Heart left ventricle (tissue), 16 donors: ENCODE results near the gene HDGFL3. TPM values are rescaled to one million over a fixed set of nuclear protein-coding genes. Genes with fewer than 3 reads are reported as not detected.

Experiments used
- ATAC-seq, 4 donors: fragments of 200-7000 bp; cut with Tn5 transposase; one replicate each; pipeline ENCODE4 v1.9.1; 2020 to 2022; ENCODE audit warnings: moderate library complexity in 4 of 4, mild to moderate bottlenecking in 3 of 4, moderate number of reproducible peaks in 1 of 4
- DNase-seq, 5 donors: peaks; one replicate each; pipeline ENCODE4 v3.0.0-alpha.2; 2020
- H3K27ac ChIP-seq, 12 donors: fragments of 200-600 bp; sonication (generic) in 4 of 12; one replicate each; pipeline versions ENCODE4 v1.5.0 to v1.8.0; 2016 to 2022; ENCODE audit warnings: mild to moderate bottlenecking in 2 of 12
- H3K27me3 ChIP-seq, 9 donors: fragments of 200-600 bp; sonication (generic) in 2 of 9; one replicate each; pipeline versions ENCODE4 v1.5.1 to v1.8.0; 2016 to 2022; ENCODE audit warnings: mild to moderate bottlenecking in 3 of 9
- H3K36me3 ChIP-seq, 9 donors: fragments of 200-600 bp; sonication (generic) in 2 of 9; one replicate each; pipeline versions ENCODE4 v1.5.0 to v1.8.0; 2018 to 2022; ENCODE audit warnings: mild to moderate bottlenecking in 2 of 9
- H3K4me1 ChIP-seq, 12 donors: fragments of 200-600 bp; sonication (generic) in 4 of 12; one replicate each; pipeline versions ENCODE4 v1.5.0 to v1.8.0; 2016 to 2022; ENCODE audit warnings: mild to moderate bottlenecking in 3 of 12
- H3K4me3 ChIP-seq, 12 donors: fragments of 200-600 bp; sonication (generic) in 4 of 12; one replicate each; pipeline versions ENCODE4 v1.5.0 to v1.8.0; 2017 to 2022; ENCODE audit warnings: mild to moderate bottlenecking in 9 of 12, moderate library complexity in 4 of 12
- H3K9me3 ChIP-seq, 12 donors: fragments of 200-600 bp; sonication (generic) in 4 of 12; one replicate each; pipeline versions ENCODE4 v1.5.0 to v1.8.0; 2016 to 2022; ENCODE audit warnings: mild to moderate bottlenecking in 1 of 12
- CTCF ChIP-seq, 12 donors: fragments of 200-600 bp; sonication (generic) in 4 of 12; IDR thresholded peaks; one replicate each; pipeline versions ENCODE4 v1.5.0 to v1.8.0; 2018 to 2022; ENCODE audit warnings: antibody characterized with exemption in 12 of 12, mild to moderate bottlenecking in 5 of 12
- POLR2A ChIP-seq, 2 donors: fragments of 450-650 bp; IDR thresholded peaks; one replicate each; pipeline ENCODE4 v1.6.1; 2017; ENCODE audit warnings: antibody characterized with exemption in 2 of 2, mild to moderate bottlenecking in 2 of 2, moderate library complexity in 2 of 2
- WGBS, 4 donors: extraction: QIAGEN DNeasy Blood & Tissue Kit in 2 of 4; methylation state at CpG; one replicate each; pipeline versions ENCODE4 v1.1.5 to v1.1.7; 2013 to 2018; 5-methylcytosine and 5-hydroxymethylcytosine counted together
- intact Hi-C, 10 donors: fragments of 100-400 bp; cut with DNase I; formaldehyde crosslinking; loops; one replicate each; pipeline versions ENCODE4 v1.11.1 to v1.14.2; 2022
- polyA plus RNA-seq, 2 donors: library from polyadenylated mRNA; stranded (reverse); fragments of 200-250 nt; gene quantifications; one replicate each; pipeline ENCODE4 v1.2.3, GENCODE V29; 2013
- total RNA-seq, 9 donors: library from RNA; depleted of rRNA in 2 of 9; stranded (reverse); fragments of >200 nt in 2 of 9; fragmentation: NEBNext Ultra II Directional in 3 of 9; extraction: Animal tissue kit (Norgen Biotek cat#: 25700) in 3 of 9; gene quantifications; one replicate each; pipeline versions ENCODE4 v1.1.0 to v1.2.4, GENCODE V29; 2016 to 2023
- donor health status: ischemic (EF 13 %, LVEDD 7.1; RV severe dilation, severe dysfunction).
- donor health status: healthy with polysubstance abuse.
- donor health status: DM: no; HTN: yes; CAD: no.
- donor health status: DM: no; HTN: no; CAD: no.
- donor health status: ischemic (EF 25% LVEDD 6.9; RV normal size, moderate dysfunction).
- donor health status: ischemic (EF 25% LVEDD 5.7; RV mildly dilated, moderate dysfunction).
- donor health status: healthy.
- donor health status: DM: yes; HTN: yes; CAD: no.
- donor health status: ischemic (EF 35%, LVEDD 5.7; RV mildly dilated, moderate dysfunction).
- donor health status: nonischemic (EF 11% LVEDD 7.7; RV severe dilation, severe dysfunction).
- donor health status: DM: yes; HTN: yes; CAD: no.
- donor health status: PGD.
- donor health status: ischemic (EF 29% LVEDD 5.4; RV normal size, mild dysfunction).
- donor health status: nonischemic (EF 23%, LVEDD 6.1; RV moderate dilation, normal function).

Gene HDGFL3
- total and polyA plus RNA-seq, 11 donors = 9.6 to 50.7 (median 33.9) TPM

- intact Hi-C loops = no loop called here
- WGBS, 4 donors = 86 to 93% (median 88%) methylated on average over 3 of the region's 3 CpGs
- DNase-seq (no peak), ATAC-seq (no peak)
- Histone ChIP-seq H3K36me3 (peaks cover 0 to 17% (median 0%) of the 10 kb centered on the region in 9 donors), H3K27me3 (no peaks in the 10 kb centered on the region), H3K4me3 (no peak overlapping the region), H3K9me3 (peaks cover 0 to 55% (median 11%) of the 10 kb centered on the region in 12 donors), H3K27ac (no peak overlapping the region), H3K4me1 (peaks cover 0 to 3% (median 0%) of the 10 kb centered on the region in 12 donors)
- no peak for TF ChIP-seq CTCF (IDR thresholded peaks at IDR 0.05)
- no peak for TF ChIP-seq POLR2A (IDR thresholded peaks at IDR 0.05)
Observed at GRCh38 chr15:83166218-83166617, 41.4 kb downstream of the HDGFL3 start.

GRCh38 chr15:83164771-83165404 is 42.7 kb downstream of the HDGFL3 start:
- Histone ChIP-seq H3K36me3 (peaks cover 0 to 20% (median under 1%) of the 10 kb centered on the region in 9 donors), H3K27me3 (no peaks in the 10 kb centered on the region), H3K27ac (no peak overlapping the region), H3K4me1 (peaks cover 0 to 3% (median 0%) of the 10 kb centered on the region in 12 donors), H3K9me3 (peaks cover 0 to 49% (median 11%) of the 10 kb centered on the region in 12 donors), H3K4me3 (no peak overlapping the region)
- DNase-seq (no peak), ATAC-seq (no peak)
- 87 to 99% (median 97%) methylated on average over 4 of the region's 4 CpGs for WGBS, 4 donors
- TF ChIP-seq CTCF (IDR thresholded peaks at IDR 0.05) = no peak
- no peak for TF ChIP-seq POLR2A (IDR thresholded peaks at IDR 0.05)
- intact Hi-C loops = no loop called here

GRCh38 chr15:83164111-83164770 is 43.4 kb downstream of the HDGFL3 start:
- no peaks in the 10 kb centered on the region for H3K27me3 ChIP-seq
- peaks cover 0 to 45% (median 11%) of the 10 kb centered on the region in 12 donors for H3K9me3 ChIP-seq
- H3K36me3 ChIP-seq = peaks cover 0 to 25% (median 3%) of the 10 kb centered on the region in 9 donors
- WGBS, 4 donors = 70 to 87% (median 77%) methylated on average over 1 of the region's 1 CpG
- intact Hi-C loops = no loop called here
- no peak overlapping the region for H3K27ac ChIP-seq
- no peak for ATAC-seq
- peaks cover 0 to 3% (median 0%) of the 10 kb centered on the region in 12 donors for H3K4me1 ChIP-seq
- no peak for DNase-seq
- no peak overlapping the region for H3K4me3 ChIP-seq
- TF ChIP-seq POLR2A (IDR thresholded peaks at IDR 0.05) (no peak), CTCF (IDR thresholded peaks at IDR 0.05) (no peak)

GRCh38 chr15:83163032-83163431 is 44.6 kb downstream of the HDGFL3 start:
- DNase-seq = no peak
- ATAC-seq = no peak
- TF ChIP-seq CTCF (IDR thresholded peaks at IDR 0.05) = no peak
- TF ChIP-seq POLR2A (IDR thresholded peaks at IDR 0.05) = no peak
- Histone ChIP-seq H3K4me1 (peaks cover 0 to 3% (median 0%) of the 10 kb centered on the region in 12 donors), H3K27ac (no peak overlapping the region), H3K4me3 (no peak overlapping the region), H3K27me3 (no peaks in the 10 kb centered on the region), H3K36me3 (peaks cover 0 to 30% (median 3%) of the 10 kb centered on the region in 9 donors), H3K9me3 (peaks cover 0 to 38% (median 11%) of the 10 kb centered on the region in 12 donors)
- 69 to 78% (median 74%) methylated on average over 4 of the region's 4 CpGs for WGBS, 4 donors
- intact Hi-C loops = no loop called here
